Natural killer cell (primary cell): Measurements from ENCODE around the gene ALOX15B. TPM values are rescaled to one million over a fixed set of nuclear protein-coding genes. Genes with fewer than 3 reads are reported as not detected.

Experiments used
- ATAC-seq, 3 donors: fragments of 150-1000 bp in 2 of 3; fragments of 200-7000 bp in 1 of 3; cut with Tn5 transposase; 1 replicate in 1 of 3; 2 replicates in 2 of 3; pipeline ENCODE4 v1.10.0; 2021; ENCODE audit warnings: mild to moderate bottlenecking in 2 of 3, moderate library complexity in 2 of 3
- DNase-seq, 2 donors: peaks; one replicate each; pipeline versions ENCODE4 v3.0.0 to v3.0.0-alpha.2; 2013 to 2021; ENCODE audit warnings: mixed read lengths in 1 of 2
- H3K27ac ChIP-seq: one replicate; pipeline ENCODE4 v1.5.1; 2013; ENCODE audit warnings: mild to moderate bottlenecking, low read length
- H3K27me3 ChIP-seq: one replicate; pipeline ENCODE4 v1.6.1; 2013; ENCODE audit warnings: low read length; ENCODE audit not compliant: control insufficient read depth, insufficient read depth
- H3K36me3 ChIP-seq: one replicate; pipeline ENCODE4 v1.6.1; 2013; ENCODE audit warnings: low read length; ENCODE audit not compliant: control insufficient read depth, insufficient read depth
- H3K4me1 ChIP-seq: one replicate; pipeline ENCODE4 v1.6.1; 2013; ENCODE audit warnings: low read length; ENCODE audit not compliant: control insufficient read depth, insufficient read depth
- H3K4me3 ChIP-seq: one replicate; pipeline ENCODE4 v1.5.1; 2013; ENCODE audit warnings: low read length
- H3K9me3 ChIP-seq: one replicate; pipeline ENCODE4 v1.6.1; 2013; ENCODE audit warnings: low read length; ENCODE audit not compliant: control insufficient read depth, insufficient read depth
- H3K27ac Mint-ChIP-seq, 2 donors: one replicate each; pipeline ENCODE4 v1.8.0; 2022; ENCODE audit warnings: mild to moderate bottlenecking in 2 of 2, mixed read lengths in 2 of 2, moderate library complexity in 1 of 2
- H3K27me3 Mint-ChIP-seq, 2 donors: one replicate each; pipeline ENCODE4 v1.8.0; 2022; ENCODE audit warnings: low read depth in 2 of 2, mixed read lengths in 2 of 2
- H3K36me3 Mint-ChIP-seq: one replicate; pipeline ENCODE4 v1.8.0; 2022; ENCODE audit warnings: mixed read lengths
- H3K4me1 Mint-ChIP-seq, 2 donors: one replicate each; pipeline ENCODE4 v1.8.0; 2022; ENCODE audit warnings: mixed read lengths in 2 of 2
- H3K4me3 Mint-ChIP-seq: one replicate; pipeline ENCODE4 v1.8.0; 2022; ENCODE audit warnings: mild to moderate bottlenecking, moderate library complexity, mixed read lengths
- H3K9me3 Mint-ChIP-seq, 2 donors: one replicate each; pipeline ENCODE4 v1.8.0; 2022; ENCODE audit warnings: mixed read lengths in 2 of 2
- CTCF ChIP-seq: fragments of 200-600 bp; IDR thresholded peaks from one replicate; pipeline ENCODE4 v1.8.0; 2022; ENCODE audit warnings: antibody characterized with exemption
- WGBS: methylation state at CpG from one replicate; pipeline ENCODE4 v1.1.7; 2013; ENCODE audit warnings: missing lambda C conversion rate; ENCODE audit not compliant: insufficient coverage; 5-methylcytosine and 5-hydroxymethylcytosine counted together
- intact Hi-C: fragments of 100-400 bp; cut with micrococcal nuclease; formaldehyde crosslinking; loops from one replicate; pipeline ENCODE4 v1.14.2; 2022
- total RNA-seq, 4 donors: library from RNA; stranded (reverse); fragments of 120-200 nt in 1 of 4; gene quantifications; one replicate each; pipeline versions ENCODE4 v1.2.3 to v1.2.4, GENCODE V29; 2013 to 2022

Gene ALOX15B
- total RNA-seq, 3 donors from 2014 or later (not counting 1 experiment from before 2014, with no cell fraction given), result not detected

DNA sequence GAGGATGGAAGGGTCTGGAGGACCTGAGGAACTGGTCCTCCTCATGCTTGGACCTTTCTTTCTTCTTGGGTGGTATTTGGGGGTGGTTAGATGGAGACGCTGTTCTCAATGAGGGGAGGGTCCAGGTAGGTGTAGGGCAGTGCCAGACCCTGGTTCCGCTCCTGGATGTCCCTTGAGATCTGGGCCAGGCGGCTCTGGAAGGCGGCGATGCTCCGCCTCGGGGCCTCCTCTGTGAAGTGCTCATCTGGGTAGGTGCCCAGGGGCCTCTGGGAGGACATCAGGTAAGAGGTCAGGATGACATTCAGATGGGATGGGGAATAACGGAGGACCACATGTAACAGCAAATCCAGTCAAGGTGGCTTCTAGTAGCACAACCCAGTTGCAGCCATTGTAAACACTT lies 57.7 kb downstream of the ALOX15B start:
- no peak overlapping the region for H3K27ac ChIP-seq
- 88% methylated on average over 8 of the region's 8 CpGs for WGBS
- ATAC-seq, result no peak
- Mint-ChIP-seq H3K4me3 (no peak overlapping the region), H3K36me3 (no peaks in the 10 kb centered on the region), H3K9me3 (no peaks in the 10 kb centered on the region), H3K27ac (no peak overlapping the region), H3K4me1 (peaks cover 4% of the 10 kb centered on the region in 2 donors), H3K27me3 (peaks cover 0 to 15% of the 10 kb centered on the region in 2 donors)
- H3K4me1 ChIP-seq, result peaks cover 6% of the 10 kb centered on the region
- H3K9me3 ChIP-seq, result no peaks in the 10 kb centered on the region
- no peak for TF ChIP-seq CTCF
- H3K36me3 ChIP-seq, result no peaks in the 10 kb centered on the region
- H3K4me3 ChIP-seq, result no peak overlapping the region
- no peaks in the 10 kb centered on the region for H3K27me3 ChIP-seq
- intact Hi-C loops, result loop anchor here (10.0 kb wide), 1 partner anchor 688 kb away; no protein-coding TSS in a partner anchor
- DNase-seq, result no peak

Other genes with a start within 250 kb of the ALOX15B start
- gene KDM6B, start 204.8 kb upstream of the ALOX15B start, total RNA-seq, result 100 to 1,000 TPM; 104 to 165 (median 149) TPM
- gene TMEM88, start 184.0 kb upstream of the ALOX15B start, total RNA-seq, result 10 to 100 TPM; 12.7 to 45.5 (median 27.6) TPM
- 10 to 100 TPM; 35.9 to 40.3 (median 37.3) TPM for gene NAA38, start 181.5 kb upstream of the ALOX15B start, total RNA-seq
- gene CYB5D1, start 181.1 kb upstream of the ALOX15B start, total RNA-seq, result 10 to 100 TPM; 11.0 to 18.3 (median 11.5) TPM
- gene CHD3, start 150.3 kb upstream of the ALOX15B start, total RNA-seq, result 100 to 1,000 TPM; 215 to 275 (median 218) TPM
- 1 to 10 TPM; 3.6 to 5.9 (median 4.7) TPM for gene RNF227, start 122.8 kb upstream of the ALOX15B start, total RNA-seq
- gene KCNAB3, start 109.2 kb upstream of the ALOX15B start, total RNA-seq, result 10 to 100 TPM in 1 of 3 donors, 1 to 10 TPM in 2; 7.9 to 11.7 (median 9.3) TPM
- gene TRAPPC1, start 107.1 kb upstream of the ALOX15B start, total RNA-seq, result 100 to 1,000 TPM; 122 to 144 (median 135) TPM
- gene CNTROB, start 106.9 kb upstream of the ALOX15B start, total RNA-seq, result 10 to 100 TPM; 36.3 to 49.8 (median 45.2) TPM
- not detected for gene GUCY2D, start 36.4 kb upstream of the ALOX15B start, total RNA-seq
- gene ALOX12B, start 48.7 kb downstream of the ALOX15B start, total RNA-seq, result under 1 TPM; 0.29 to 0.58 (median 0.56) TPM
- gene ALOXE3, start 79.5 kb downstream of the ALOX15B start, total RNA-seq, result not detected
- under 1 TPM; 0.50 to 0.77 (median 0.61) TPM for gene HES7, start 85.0 kb downstream of the ALOX15B start, total RNA-seq
- 1,000 to 10,000 TPM in 1 of 3 donors, 100 to 1,000 TPM in 2; 636 to 1,422 (median 923) TPM for gene PER1, start 113.3 kb downstream of the ALOX15B start, total RNA-seq
- 100 to 1,000 TPM; 191 to 315 (median 234) TPM for gene VAMP2, start 123.9 kb downstream of the ALOX15B start, total RNA-seq
- 100 to 1,000 TPM in 1 of 3 donors, 10 to 100 TPM in 2; 48.9 to 101 (median 96.1) TPM for gene TMEM107, start 137.3 kb downstream of the ALOX15B start, total RNA-seq
- 10 to 100 TPM; 10.2 to 15.6 (median 11.6) TPM for gene BORCS6, start 151.1 kb downstream of the ALOX15B start, total RNA-seq
- gene AURKB, start 171.5 kb downstream of the ALOX15B start, total RNA-seq, result 1 to 10 TPM; 2.1 to 4.8 (median 4.1) TPM
- gene CTC1, start 209.0 kb downstream of the ALOX15B start, total RNA-seq, result 100 to 1,000 TPM; 192 to 251 (median 237) TPM
- gene PFAS, start 210.2 kb downstream of the ALOX15B start, total RNA-seq, result 10 to 100 TPM; 23.6 to 30.0 (median 24.0) TPM
- 10 to 100 TPM; 34.4 to 51.5 (median 44.6) TPM for gene RANGRF, start 249.6 kb downstream of the ALOX15B start, total RNA-seq